ENCODE measurements around the gene USP40.

The USP40 gene

DNA sequence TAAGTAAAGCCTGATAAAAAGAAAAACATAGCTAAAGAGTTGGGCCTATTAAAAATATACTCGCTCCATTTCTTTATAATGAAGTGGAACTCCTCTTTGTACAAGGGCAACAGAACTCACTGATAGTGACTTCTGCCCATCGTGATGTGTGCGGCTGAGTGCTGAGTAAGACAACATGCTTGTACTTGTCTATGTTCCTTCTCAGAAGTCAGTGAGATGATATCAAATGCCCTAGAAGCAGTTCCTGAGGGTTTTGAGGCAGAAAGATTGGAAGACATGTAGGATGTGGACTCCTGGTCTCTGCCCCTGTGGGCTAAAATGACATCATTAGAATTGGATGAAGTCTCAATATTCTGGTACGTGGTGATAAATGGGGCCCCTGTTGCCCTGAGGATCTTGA lies 73.8 kb downstream of the USP40 start:
- no peak for DNase-seq

DNA sequence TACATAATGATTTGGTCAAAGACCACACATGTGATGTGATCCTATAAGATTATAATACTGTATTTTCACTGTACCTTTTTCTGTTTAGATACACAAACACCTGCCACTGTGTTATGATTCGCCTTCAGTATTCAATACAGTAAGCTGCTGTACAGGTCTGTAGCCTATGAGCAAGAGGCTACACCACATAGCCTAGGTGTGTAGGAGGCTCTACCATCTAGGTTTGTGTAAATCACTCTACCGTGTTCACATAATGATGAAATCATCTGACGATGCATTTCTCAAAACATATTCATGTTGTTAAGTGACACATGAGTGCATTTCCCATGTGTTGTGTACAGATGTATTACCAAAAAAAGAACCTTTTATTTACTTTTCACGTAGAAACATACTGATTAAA lies 74.5 kb downstream of the USP40 start:
- DNase-seq: no peak

GRCh38 chr2:233491326-233491725 lies 75.3 kb downstream of the USP40 start:
- no peak for DNase-seq

GRCh38 chr2:233490831-233491230 lies 75.8 kb downstream of the USP40 start:
- DNase-seq: no peak

DNA sequence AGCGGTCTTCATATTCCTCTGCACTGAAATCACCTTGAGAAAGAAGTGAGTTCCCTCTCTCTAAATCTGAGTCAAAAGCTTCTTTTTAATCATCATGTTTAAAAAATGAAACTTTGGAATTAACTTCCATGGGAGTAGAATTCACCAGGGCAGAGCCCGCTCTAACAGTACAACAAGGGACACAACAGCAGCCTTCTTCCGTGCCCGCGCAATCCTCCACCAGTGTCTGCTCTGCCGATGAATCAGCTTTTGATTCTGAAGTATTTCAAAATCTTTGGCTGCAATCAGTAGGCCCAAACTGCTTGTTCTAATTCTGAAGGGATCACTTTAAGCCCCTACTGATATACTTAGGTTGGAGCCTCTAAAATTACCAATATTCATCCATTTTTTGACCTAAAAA lies 76.9 kb downstream of the USP40 start:
- no peak for DNase-seq

DNA sequence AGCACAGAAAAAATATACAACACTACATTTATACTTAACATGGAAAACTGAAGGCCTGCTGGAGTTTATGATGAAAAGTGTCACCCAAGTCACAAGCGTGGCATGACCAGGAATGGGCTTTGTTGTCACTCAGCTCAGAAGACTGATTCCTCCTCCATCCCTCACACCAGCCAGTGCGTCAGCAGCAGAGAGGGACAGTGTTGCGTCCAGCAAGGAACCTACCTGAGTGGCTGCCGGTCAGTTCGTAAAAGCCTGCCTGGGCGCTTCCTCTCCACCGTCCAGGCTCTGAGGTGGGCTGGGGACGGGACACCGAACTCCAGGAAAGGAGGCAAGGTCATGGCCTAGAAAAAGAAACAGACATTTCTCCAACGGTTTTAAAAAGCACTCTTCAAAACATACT lies 77.4 kb downstream of the USP40 start:
- DNase-seq: no peak

- DNase-seq: no peak
These were observed 78.7 kb downstream of the USP40 start for GRCh38 chr2:233487748-233488345.

DNA sequence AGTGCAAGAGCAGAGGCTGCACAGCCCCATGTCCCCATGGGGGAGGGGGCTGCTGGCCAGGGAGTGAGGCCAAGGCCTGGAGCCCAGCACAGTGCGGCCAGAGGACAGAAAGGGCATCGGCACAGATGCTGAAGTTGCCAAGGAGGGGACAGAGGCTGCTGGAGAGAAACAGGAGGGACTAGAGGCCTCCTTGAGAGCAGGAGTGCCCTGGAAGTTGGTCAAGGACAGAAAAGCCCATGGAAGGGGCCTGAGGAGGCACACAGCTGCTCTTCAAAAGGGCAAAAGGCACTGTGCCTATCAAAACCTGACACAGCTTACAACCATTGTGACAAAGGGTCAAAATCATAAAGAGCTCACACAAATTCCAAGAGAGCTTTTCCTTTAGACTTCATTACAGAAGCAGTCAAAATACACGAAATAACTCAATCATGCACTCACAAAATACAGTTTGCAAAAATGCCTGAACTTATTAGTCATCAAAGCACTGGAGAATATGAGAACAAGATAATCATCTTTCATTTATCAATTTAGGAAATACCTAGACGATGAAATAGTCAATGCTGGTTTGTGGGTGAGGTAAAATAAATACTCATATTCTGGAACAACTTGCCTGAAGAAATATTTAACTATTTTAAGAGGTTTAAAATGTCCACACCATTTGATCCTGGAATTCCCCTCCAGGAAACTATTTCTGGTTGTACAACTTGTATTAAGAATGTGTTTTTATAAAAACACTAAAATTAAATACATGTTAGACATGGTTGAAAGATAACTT lies 79.6 kb downstream of the USP40 start:
- DNase-seq: no peak

DNA sequence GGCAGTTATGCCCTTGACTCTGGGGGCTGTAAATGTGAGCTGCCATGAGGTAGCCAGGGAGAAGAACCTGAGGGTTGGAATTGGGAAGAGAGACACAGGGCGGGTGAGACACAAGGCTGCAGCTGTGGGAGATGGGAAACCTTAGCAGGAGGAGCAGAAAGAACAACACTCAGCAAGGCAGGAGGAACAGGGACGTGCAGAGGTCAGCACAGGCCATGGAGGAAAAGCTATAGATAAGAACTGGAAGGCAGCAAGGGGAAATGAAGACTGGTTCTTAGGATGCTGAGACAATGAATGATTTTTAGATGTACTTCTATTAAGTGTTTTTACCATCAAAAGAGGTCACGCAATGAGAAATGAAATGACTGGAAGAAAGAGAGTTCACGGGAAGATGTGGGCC lies 80.2 kb downstream of the USP40 start:
- DNase-seq: no peak

- DNase-seq: no peak
These were observed 80.9 kb downstream of the USP40 start for GRCh38 chr2:233485726-233486125.

GRCh38 chr2:233482616-233483015 lies 84.0 kb downstream of the USP40 start:
- no peak for DNase-seq

GRCh38 chr2:233481368-233482142 lies 85.0 kb downstream of the USP40 start:
- no peak for DNase-seq

GRCh38 chr2:233480490-233481202 lies 85.9 kb downstream of the USP40 start:
- peak in 1 of 2 experiments; percentile 30 for DNase-seq

- DNase-seq: no peak
These were observed 86.7 kb downstream of the USP40 start for GRCh38 chr2:233479616-233480489.

GRCh38 chr2:233477548-233478433 lies 88.8 kb downstream of the USP40 start:
- no peak for DNase-seq

DNA sequence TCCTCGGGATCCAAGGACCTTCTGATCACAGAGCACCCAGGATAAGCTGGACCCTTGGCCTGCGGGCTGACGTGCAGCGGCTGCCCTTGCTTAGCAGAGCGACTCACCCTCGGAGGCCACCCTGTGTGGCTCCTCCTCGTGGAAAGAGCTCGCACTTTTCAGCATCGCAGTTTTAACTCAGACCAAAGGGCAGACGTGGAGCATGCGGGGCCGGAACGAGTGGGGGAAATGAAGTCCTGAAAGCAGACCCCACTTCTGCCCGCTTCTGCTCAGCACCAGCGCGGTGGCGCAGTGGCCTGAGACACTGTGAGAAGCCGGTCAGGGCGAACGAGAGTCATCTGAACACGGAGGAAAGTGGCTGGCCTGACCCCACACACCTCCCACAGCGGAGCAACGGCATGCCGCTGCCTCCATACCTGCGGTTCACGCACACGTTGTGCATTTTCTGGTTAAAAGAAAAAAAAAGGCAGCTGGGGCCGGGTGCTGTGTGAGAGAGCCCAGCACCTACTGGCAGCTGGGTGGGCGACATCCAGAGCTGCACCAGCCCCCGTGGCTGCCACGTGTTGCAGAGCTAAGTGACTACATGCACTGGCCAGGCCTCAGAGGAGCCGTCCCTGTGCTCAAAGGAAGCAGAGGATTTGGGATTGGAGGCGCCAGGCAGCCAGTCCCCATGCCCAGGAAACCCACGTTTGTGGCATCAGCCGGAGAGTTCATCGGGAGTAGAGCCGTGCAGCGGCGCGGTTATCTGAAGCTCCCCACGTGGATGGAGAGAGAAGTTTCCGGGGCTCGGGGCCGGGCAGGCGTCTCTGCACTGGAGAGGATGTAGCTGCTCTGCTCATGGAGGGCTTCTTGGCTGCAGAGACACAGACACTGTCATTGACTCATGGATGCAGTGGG lies 89.7 kb downstream of the USP40 start:
- DNase-seq: no peak

- no peak for DNase-seq
These were observed 90.5 kb downstream of the USP40 start for GRCh38 chr2:233476063-233476410.

- DNase-seq: no peak
These were observed 92.0 kb downstream of the USP40 start for GRCh38 chr2:233474308-233475160.

DNA sequence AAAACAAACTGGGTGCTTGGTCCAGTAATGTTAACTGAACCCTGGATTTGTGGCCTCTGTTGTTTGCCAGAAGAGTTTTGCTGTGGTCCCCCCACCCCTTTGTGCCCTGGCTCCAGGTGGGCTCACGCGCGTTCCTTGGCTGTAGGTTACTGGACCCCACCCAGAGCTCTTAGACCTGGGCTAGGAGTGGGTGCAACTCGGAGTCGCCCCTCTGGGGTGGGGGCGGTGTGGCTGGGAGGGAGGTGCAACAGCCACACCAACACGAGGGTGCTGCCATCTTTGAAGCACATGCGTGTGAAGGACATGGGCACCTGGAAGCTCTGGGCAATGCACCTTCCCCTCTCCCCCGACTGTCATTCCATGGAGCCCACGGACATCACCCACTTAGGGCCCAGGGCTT lies 92.7 kb downstream of the USP40 start:
- no peak for DNase-seq

Measured in NCI-H526 (cell line).